Stimulated activated CD8-positive, alpha-beta memory T cell treated with anti-CD3 and anti-CD28 coated beads, Interleukin-12 subunit alpha, Interleukin-12 subunit beta, amount 100 ng/mL, for 24 hours (primary cell): ENCODE results near the gene UBA1.

Experiments
- DNase-seq: peaks from one replicate; pipeline ENCODE4 v3.0.0-alpha.2; 2020; ENCODE audit errors: extremely low read depth

Gene UBA1

DNA sequence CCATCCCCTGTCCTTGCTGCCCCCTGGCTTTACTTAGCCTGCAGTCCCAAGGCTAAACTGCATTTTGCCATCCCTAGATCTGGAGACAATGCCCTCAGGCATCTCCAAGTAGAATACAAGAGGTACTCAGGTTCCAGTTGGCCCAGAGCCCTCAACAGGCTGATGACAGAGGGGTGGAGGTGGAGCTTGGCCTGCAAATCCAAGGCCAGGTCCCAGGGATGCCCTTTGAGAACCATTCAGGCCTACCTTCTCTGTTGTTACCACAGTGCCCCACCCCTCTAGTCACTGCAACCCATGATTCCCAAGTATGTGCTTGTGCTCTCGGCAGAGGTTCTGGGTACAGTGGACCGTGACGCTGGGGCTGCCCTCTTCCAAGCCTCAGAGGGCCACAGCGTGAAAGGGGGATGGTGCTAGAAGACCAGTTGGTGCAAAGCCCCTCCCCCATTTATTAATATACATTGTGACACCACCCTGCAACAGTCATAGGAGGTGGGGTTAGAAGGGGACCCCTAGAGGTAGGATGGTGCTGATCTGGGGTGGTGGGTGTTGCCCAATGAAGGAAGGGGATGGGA, 6.4 kb upstream of the UBA1 start:
- DNase-seq: no peak

DNA sequence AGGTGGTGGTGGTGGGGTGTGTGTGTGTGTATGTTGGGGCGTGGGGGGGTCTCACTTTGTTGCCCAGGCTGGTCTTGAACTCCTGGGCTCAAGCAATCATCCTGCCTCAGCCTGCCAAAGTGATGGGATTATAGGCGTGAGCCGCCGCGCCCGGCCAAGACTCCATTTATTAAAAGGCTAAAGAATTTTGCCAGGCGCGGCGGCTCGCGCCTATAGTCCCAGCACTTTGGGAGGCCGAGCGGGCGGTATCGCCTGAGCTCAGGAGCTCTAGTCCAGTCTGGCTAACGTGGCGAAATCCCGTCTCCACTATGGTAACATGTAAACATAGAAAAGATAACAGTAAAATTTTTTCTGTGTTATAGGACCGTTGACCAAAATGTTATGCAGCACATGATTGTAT, 3.7 kb upstream of the UBA1 start:
- no peak for DNase-seq

DNA sequence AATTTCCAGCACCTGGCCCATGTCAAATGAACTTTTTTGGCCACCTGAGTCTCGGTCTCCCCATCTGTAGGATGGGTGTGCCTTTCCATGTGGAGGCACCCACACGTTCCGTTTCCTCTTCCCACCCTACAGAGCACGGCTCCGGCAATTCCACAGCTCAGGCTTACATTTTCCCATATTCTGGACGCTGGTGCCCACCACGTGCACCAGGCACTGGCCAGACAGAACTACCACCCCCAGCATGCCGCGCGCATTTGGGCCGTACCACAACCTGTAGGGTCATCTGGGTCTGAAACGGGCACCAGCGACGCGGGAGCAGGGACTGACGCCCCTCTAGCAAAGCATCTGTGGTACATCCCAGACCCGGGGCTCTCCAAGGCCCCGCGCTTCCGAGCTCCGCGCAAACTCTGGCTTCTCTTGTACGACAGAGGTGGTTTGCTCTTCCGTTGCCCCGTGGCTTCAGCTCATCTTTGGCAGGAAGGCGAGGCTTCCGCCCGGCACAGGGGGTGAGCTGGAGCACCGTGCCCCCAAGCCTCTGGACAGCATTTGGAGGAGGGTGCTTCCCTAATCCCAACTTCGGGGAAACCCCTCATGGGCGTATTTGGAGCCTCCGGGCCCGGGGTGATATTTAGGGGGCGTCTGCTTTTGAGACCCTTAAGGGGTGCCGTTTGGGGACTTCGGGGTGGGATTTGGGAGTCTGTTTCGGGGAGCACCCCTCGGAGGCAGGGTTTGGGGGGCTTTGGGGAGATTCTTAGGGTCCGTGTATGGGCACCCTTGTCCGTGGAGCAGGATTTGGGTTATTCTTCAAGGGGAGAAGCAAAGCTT, 3.0 kb upstream of the UBA1 start:
- DNase-seq: peak; percentile 60

DNA sequence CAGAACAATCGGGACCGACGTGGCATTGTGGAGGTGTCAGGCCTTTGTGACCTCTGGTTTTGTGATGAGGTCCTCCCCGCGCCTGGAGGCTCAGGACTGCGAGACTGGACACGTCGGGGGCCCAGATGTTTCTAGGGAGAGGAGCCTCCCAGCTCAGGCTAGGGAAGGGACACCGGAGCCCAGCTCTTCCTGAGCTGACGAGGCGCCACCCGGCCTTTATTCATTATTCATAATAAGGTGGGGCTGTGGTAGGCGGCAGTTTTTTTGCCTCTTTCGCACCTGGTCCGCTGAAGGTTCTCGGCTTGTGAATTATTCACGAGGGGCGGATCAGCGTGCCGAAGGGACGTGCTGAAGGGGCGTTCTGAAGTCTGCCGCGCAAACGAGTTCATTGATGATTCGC, 2.3 kb upstream of the UBA1 start:
- peak; percentile 17 for DNase-seq

DNA sequence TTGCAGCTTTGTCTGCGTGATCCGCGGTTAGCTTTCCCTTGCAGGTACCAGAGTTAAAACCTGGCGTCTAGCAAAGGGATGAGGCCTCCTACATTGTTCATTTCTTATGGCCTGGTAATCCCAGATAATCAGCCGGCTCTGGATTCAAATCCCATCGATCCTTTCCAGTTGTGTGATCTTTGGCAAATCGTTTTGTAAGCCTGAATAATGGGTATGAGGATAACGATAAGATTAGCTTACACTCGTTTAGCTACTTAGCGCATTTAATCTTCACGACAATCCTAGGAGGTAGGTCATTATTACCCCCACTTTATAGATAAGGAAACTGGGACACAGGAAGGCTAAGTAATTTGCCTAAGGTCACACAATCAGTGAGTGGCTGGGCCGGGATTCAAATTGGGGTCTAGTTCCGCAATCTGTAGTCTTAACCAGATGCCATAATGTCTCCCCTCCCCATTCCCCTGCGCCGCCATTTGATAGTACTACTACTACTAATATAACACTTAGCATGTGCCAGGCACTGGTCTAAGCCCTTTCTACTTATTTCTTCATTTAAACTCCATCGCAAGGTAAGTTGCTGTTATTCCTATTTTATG, 1.7 kb upstream of the UBA1 start:
- DNase-seq: no peak

DNA sequence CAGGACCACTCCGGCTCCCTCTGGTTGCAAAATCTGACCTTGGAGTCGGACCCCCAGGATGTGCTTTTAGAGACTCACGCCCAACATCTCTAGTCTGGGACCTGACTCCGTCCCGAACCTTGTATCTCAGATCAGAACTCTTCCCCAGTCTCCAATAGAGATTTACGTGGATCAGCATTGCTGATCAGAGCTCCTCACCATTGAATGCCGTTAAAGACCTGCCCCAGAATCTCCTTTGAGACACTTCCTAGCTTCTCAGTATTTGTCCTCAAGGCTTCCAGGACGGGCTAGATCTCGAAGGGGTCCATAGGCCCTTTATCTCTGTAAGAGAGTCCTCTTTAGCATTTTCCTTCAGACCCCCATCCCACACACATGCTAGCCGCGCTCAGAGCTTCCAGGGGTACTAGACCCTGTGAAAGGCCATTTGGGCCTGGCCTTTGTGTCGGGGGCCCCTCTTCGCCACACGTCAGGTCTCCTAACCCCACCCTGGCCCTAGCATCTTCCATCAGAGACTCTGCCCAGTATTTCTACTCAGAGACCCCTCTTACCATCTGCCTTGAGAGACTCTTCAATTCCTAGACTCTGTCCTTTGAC, 662 bp downstream of the UBA1 start:
- DNase-seq: no peak

DNA sequence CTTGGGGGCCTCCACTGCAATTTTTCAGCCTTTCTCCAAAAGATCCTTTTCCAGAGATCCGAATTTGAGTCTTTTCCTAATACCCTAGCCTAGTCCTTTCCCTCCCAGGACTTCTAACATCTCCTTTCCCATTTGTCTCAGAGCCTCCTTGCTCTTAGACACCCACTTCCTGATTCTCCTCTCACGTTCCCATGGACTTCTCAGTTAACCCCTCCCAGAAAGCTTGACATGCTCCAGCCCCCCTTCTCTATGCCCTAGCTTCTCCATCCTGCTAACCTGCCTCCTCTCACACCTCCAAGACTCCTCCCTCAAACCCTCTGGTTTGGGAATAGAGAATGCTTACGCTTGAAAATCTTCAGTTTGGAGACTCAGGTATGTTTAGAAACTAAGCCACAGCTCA, 2.5 kb downstream of the UBA1 start:
- DNase-seq: no peak

DNA sequence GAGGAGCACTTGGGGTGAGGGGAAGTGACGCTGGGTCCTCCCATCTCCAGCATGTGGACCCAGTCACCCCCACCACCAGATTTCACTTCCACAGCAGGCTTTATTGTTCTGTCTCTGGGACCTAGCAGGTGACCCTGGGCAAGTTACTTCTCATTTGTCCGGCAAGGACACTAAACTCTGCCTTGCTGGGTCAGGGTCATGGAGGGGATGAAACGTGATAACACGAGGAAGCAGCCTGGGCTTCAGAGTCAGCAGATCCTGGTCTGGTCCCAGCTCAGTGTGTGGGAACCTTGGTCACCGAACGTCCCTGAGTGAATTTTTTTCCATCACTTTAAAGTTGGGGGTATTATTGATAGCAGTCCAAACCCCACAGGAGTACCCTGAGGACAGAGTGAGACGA, 3.9 kb downstream of the UBA1 start:
- no peak for DNase-seq

DNA sequence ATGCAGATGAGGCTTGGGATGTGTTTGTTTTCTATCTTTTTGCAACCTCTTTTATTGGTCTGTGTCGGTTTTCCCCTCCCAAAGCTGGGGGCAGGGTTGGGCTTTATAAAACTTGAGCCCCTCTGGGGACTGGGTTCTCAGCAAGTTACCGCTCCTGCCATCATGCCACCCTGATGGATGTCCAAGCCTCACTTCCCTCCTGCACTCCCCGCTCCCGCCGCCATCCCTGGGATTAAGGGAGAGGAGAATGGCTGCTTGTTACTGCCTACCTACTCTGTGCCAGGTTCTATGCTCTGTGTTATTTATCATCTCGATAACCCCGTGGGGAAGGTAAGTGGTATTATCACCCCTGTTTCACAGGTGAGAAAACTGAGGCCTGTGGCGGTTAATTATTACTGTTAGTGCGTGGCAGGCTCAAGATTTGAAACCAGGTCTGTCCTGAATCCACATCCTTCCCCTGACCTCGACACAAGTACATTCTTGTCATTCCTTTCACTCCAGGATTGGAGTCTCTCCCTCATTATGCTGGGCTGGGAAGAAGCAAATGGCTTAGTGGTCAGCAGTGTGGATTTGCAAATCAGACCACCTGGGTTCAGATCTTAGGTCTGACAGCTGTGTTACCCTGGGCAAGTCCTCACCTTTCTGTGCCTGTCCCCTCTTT, 4.5 kb downstream of the UBA1 start:
- DNase-seq: no peak

DNA sequence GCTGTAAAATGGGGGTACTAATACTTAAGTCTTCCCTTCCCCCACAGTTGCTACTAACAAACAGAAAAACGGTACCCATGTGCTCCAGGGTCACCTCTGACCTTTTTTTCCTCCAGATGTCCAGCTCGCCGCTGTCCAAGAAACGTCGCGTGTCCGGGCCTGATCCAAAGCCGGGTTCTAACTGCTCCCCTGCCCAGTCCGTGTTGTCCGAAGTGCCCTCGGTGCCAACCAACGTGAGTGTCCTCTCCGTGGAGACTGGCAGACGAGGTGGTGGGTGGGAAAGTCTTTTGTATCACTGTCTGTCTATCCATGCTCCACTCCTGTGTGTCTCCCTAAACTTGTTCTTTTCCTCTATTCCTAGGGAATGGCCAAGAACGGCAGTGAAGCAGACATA, 5.1 kb downstream of the UBA1 start:
- no peak for DNase-seq

DNA sequence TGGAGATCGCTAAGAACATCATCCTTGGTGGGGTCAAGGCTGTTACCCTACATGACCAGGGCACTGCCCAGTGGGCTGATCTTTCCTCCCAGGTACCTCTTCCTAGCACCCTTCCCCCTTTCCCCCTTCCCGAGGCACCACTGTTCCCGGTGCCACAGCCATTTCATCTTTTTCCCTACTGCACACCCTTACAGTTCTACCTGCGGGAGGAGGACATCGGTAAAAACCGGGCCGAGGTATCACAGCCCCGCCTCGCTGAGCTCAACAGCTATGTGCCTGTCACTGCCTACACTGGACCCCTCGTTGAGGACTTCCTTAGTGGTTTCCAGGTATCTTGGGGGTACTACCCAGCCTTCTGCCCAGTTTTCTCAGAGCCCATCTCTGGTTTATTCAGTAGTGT, 5.7 kb downstream of the UBA1 start:
- DNase-seq: no peak

DNA sequence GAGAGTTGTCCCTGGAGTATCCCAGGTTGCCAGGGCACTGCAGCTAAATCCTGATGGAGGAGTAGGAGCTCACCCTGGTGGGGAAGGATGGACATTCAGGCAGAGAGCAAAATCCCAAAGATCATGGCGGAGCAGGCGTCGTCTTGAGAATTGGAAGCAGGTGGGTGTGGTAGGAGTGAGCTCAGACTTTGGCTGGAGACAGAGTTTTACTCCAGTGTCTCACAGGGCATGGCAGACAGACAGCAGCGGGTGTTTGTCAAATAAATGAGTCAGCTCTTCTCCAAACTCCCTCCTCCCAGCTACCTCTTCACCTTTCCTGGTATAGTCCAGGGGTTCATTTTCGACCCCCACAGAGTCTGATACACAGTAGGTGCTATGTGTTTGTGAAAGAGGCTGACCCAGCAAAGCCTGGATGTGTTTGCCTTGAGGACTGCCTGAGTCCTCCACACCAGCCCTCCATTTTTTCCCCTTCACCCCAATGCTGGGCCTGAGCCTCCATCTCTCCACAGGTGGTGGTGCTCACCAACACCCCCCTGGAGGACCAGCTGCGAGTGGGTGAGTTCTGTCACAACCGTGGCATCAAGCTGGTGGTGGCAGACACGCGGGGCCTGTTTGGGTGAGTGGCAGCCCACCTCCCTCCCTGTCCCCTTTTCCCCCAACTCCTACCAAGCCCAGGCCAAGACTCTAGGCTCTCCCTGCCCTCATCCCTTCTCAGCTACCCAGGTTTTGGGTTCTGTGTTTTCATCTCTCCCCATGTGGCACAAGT, 6.9 kb downstream of the UBA1 start:
- no peak for DNase-seq

DNA sequence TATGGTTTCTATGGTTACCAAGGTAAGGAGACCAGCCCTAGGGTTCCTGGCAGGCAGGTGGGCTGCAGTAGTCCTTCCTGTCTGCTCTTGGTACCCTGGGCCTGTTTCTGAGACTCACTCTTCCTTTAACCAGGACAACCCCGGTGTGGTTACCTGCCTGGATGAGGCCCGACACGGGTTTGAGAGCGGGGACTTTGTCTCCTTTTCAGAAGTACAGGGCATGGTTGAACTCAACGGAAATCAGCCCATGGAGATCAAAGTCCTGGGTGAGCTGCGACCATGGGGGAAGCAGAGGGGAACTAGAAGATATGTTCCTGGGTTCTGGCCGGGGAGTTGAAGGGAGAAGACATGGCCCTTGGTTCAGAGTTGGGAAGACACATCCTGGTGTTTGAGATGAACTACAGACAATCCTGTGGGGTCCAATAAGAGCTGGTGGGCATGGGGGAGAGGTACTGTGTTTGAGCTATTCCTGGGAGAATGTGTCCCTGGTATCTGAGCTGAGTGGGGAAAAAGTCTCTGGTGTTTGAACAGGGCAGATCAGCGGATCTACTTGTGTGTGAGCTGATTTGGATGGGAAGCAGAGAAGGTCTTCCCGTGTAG, 7.8 kb downstream of the UBA1 start:
- DNase-seq: no peak

DNA sequence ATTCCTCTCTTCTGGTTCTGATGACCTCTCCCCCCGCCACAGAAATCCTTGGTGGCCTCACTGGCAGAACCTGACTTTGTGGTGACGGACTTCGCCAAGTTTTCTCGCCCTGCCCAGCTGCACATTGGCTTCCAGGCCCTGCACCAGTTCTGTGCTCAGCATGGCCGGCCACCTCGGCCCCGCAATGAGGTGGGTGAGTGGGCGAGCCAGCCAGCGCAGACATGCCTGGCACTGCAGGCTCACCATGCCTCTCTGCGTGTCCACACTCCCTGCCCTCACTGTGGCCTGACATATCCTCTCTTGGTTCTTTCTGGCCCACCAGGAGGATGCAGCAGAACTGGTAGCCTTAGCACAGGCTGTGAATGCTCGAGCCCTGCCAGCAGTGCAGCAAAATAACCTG, 8.7 kb downstream of the UBA1 start:
- no peak for DNase-seq

DNA sequence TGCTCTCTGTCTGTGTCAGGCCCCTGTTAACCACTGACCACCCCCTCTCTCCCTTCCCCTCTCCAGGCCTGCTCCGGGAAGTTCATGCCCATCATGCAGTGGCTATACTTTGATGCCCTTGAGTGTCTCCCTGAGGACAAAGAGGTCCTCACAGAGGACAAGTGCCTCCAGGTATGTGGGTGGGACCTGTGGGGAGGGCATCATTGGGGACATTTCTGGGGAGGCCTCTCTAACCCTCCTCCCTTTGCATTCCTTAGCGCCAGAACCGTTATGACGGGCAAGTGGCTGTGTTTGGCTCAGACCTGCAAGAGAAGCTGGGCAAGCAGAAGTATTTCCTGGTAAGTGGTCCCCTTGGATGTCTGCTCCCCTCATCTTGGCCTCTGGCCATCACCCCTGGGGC, 9.2 kb downstream of the UBA1 start:
- no peak for DNase-seq

DNA sequence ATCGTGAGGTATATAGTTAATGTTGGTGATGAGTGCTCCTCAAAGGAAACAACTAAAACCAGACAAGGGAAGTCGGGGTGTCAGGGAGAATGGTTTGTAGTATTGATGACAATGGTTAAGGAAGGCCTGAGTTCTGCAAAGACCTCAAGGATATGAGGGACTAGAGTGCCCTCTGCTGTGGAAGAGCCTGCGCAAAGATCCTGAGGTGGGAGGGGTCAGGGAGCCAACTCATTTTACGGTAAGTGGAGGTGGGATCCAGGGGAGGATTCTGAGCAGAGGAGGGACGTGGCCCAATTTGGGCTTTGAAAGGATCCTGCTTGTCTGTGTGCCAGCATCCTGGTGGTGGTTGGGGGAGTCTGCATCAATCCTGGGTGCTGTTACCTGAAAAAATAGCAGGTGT, 11.3 kb downstream of the UBA1 start:
- no peak for DNase-seq

DNA sequence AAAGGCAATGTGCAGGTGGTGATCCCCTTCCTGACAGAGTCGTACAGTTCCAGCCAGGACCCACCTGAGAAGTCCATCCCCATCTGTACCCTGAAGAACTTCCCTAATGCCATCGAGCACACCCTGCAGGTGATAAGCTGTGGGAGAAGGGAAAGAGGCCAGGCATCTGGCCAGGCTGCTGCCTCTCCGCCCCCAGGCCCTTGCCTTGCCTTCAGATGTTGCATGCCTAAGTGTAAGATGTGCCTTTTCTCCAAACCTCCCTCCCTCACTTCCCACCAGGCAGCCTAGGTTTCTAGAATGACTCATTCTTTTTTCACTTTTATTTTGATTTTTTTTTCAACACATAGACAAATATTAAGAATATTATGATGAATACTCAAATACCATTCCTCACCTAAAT, 12.7 kb downstream of the UBA1 start:
- DNase-seq: no peak

DNA sequence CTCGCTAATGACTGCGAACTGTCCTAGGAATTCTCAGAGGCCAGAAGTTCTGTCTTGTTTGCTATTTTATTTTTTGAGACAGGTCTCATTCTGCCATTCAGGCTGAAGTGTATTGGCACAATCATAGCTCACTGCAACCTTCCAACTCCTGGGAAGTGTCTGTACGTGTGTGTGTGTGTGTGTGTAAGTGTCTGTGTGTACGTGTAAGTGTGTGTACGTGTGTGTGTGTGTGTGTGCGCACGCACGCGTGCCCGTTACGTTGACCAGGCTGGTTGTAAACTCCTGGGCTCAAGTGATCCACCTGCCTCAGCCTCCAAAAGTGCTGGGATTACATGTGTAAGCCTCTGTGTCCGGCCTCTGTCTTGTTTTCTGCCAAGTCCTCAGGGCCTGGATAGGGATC, 14.5 kb downstream of the UBA1 start:
- no peak for DNase-seq

DNA sequence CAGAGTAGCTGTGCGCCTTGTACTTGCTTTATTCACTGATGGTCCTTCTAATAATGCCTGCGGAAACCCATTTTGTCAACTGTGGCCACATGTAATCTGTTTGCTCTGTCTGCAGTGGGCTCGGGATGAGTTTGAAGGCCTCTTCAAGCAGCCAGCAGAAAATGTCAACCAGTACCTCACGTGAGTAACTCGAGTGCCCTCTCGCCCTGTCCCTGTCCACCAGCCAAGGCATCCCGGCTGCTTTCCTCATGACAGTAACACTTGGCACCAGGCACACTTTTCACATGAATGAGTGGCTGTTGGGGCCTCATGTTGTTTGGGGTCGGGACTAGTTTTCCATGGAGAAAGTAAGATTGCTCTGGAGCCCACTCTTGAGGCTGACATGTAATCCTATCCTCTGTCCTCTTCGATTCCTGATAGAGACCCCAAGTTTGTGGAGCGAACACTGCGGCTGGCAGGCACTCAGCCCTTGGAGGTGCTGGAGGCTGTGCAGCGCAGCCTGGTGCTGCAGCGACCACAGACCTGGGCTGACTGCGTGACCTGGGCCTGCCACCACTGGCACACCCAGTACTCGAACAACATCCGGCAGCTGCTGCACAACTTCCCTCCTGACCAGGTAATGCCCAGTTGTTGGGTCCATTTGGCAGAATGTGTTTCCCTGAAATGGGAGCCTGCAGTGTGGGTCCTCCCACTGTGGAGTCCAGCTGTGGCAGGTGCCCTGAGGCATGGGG, 16.0 kb downstream of the UBA1 start:
- no peak for DNase-seq

DNA sequence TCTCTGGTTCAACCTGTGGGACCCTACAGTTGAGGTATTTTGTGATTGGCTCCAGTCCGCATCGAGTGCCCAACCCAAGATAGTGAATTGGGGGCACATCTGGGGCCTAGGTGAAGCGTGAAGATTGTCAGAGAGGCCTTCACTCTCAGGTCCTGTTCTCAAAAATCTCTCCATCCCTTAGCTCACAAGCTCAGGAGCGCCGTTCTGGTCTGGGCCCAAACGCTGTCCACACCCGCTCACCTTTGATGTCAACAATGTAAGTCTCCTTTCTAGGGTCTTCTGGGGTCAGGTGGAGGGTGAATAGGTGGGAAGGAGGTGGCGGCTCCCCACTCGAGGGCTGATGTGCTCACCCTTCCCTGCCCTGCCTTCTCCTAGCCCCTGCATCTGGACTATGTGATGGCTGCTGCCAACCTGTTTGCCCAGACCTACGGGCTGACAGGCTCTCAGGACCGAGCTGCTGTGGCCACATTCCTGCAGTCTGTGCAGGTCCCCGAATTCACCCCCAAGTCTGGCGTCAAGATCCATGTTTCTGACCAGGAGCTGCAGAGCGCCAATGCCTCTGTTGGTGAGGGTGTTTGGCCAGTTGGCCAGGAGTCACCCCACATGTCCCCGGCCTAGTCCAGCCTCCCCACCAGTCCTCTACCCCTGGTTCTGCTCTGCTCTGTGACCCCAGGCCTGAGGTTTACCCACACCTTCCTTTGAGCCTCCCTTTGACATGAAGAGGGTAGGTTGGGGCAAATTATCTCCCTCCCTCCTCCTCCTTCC, 17.2 kb downstream of the UBA1 start:
- DNase-seq: no peak
